Naive thymus-derived CD8-positive, alpha-beta T cell (primary cell): ENCODE measurements around the gene MCM3AP. TPM values are rescaled to one million over a fixed set of nuclear protein-coding genes. Genes with fewer than 3 reads are reported as not detected.
A peak's percentile ranks its signal among the peaks of the same experiment; 100 is the strongest.
"Not testable (repeated sequence)": the region's sequence is repeated elsewhere in the genome, so short reads cannot be mapped to it uniquely, and the experiment has no call there.

Experiments
- ATAC-seq, 2 donors: fragments of 150-1000 bp; cut with Tn5 transposase in 1 of 2; sonication (Bioruptor Pico), chemical (Tn5 transposase) in 1 of 2; 1 replicate in 1 of 2; 2 replicates in 1 of 2; pipeline ENCODE4 v1.10.0; 2021; ENCODE audit warnings: mild to moderate bottlenecking in 2 of 2, moderate library complexity in 2 of 2
- POLR2A ChIA-PET: fragments of 350-600 bp; sonication (Branson Sonifier 250); formaldehyde crosslinking; loops from one replicate; lab custom pipeline; 2021; ENCODE audit warnings: antibody characterized with exemption; lab: Charles Lee
- DNase-seq, 10 donors: peaks; one replicate each; pipeline versions ENCODE4 v3.0.0 to v3.0.0-alpha.2; 2020 to 2022
- H3K27ac Mint-ChIP-seq, 10 donors: one replicate each; pipeline ENCODE4 v1.8.0; 2020 to 2022; ENCODE audit warnings: mild to moderate bottlenecking in 10 of 10, mixed read lengths in 10 of 10, moderate library complexity in 4 of 10, inconsistent platforms in 1 of 10
- H3K27me3 Mint-ChIP-seq, 5 donors: one replicate each; pipeline ENCODE4 v1.8.0; 2021 to 2022; ENCODE audit warnings: mixed read lengths in 5 of 5
- H3K36me3 Mint-ChIP-seq, 3 donors: one replicate each; pipeline ENCODE4 v1.8.0; 2020 to 2022; ENCODE audit warnings: mixed read lengths in 3 of 3, mild to moderate bottlenecking in 2 of 3, inconsistent platforms in 1 of 3
- H3K4me1 Mint-ChIP-seq, 4 donors: one replicate each; pipeline ENCODE4 v1.8.0; 2021 to 2022; ENCODE audit warnings: mixed read lengths in 4 of 4
- H3K4me3 Mint-ChIP-seq, 10 donors: one replicate each; pipeline ENCODE4 v1.8.0; 2020 to 2022; ENCODE audit warnings: mild to moderate bottlenecking in 10 of 10, mixed read lengths in 10 of 10, moderate library complexity in 6 of 10, inconsistent platforms in 1 of 10
- H3K9me3 Mint-ChIP-seq, 9 donors: one replicate each; pipeline ENCODE4 v1.8.0; 2020 to 2022; ENCODE audit warnings: mixed read lengths in 9 of 9, mild to moderate bottlenecking in 3 of 9, inconsistent platforms in 1 of 9, moderate library complexity in 1 of 9
- polyA plus RNA-seq, 3 donors: library from polyadenylated mRNA; unstranded; fragments of 300-500 nt; fragmentation: Illumina TruSeq; gene quantifications; one replicate each; pipeline ENCODE4 v1.2.3, GENCODE V29; 2021
- total RNA-seq, 8 experiments: library from RNA in 2 of 8; stranded (reverse) in 2 of 8; gene quantifications; one replicate each; pipeline ENCODE4 v1.2.3 and lab custom pipeline; 2021 to 2026

MCM3AP gene
- total and polyA plus RNA-seq, 5 experiments from 2014 or later: 40.5 to 187 (median 61.0) TPM

DNA sequence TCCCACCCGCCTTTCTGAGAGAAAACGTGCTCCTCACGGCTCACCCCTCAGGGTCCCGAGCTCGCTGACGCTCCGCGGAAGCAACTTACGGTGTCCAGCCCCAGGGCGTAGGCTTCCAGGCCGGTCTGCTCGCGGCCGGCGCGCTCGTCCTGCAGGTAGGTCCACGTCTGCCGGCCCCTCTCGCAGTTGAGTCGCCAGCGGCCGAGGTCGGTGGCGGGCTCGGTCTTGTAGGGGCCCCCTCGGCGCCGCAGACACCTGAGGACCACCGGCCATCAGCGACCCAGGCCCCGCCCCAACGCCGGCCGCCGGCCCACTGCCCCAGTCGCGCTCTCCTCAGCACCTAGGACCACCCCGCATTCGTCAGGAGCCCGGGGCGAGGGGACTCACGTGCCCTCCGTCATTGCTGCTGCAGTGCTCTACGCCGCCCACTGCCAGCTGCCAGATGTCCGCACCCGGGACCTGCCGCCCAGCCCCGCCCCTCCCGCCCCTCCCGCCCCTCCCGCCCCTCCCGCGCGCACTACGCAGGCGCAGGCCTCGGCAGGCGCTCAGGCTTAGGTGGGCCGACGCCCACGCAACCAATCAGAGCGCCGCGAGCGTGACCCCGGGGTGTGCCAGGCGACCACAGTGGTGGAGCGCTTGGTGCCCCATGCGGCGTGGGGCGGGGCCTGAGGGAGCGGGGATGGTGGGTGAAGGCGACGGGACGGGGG, 56.9 kb downstream of the MCM3AP start, which contains the start of gene LSS:
Gene LSS, minus strand, starts transcription at position 430 of the 707 bp plus-strand sequence. Its CDS starts 29 bp downstream, at position 401.
- H3K4me1 Mint-ChIP-seq: peaks cover 36 to 59% (median 54%) of the 10 kb centered on the region in 4 donors
- H3K4me3 Mint-ChIP-seq: peak within 1 kb of the TSS; percentile 77 to 99 (median 95)
- H3K36me3 Mint-ChIP-seq: peaks cover 11 to 22% (median 13%) of the 10 kb centered on the region in 3 donors
- POLR2A ChIA-PET: interaction anchor here (0.6 kb wide), 1 partner anchor 41 kb away, joined by 3 read pairs; no protein-coding TSS in a partner anchor
- peak within 1 kb of the TSS; percentile 88 to 99 (median 97) for H3K27ac Mint-ChIP-seq
- DNase-seq: peak; percentile 90 to 100 (median 98)
- H3K9me3 Mint-ChIP-seq: peaks cover 0 to 6% (median 0%) of the 10 kb centered on the region in 9 donors
- no peaks in the 10 kb centered on the region for H3K27me3 Mint-ChIP-seq
- peak; percentile 94 to 98 for ATAC-seq

DNA sequence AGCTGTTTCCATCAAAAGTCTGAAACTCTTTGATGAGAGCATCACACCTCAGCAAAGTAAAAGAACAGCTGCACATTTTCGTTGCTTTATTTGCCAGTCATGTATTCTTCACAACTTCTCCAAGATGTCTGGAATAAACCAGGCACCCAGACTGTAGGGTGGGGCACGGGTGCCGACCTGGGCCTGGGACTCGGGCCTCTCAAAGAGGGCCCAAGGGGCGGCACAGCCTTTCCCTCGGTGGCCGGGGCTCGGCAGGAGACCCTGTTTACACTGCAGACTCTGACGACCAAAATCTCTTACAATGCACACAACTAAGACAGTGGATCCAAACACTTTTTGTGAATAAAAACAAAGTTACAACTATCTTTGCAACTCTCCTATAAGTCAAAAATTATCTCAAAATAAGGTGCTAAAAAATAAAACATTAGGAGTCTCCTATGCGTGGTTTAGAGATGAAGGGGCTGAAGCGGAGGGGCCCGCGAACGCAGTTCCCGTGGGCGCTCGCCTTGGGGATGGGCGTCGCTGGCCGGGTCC, 57.5 kb downstream of the MCM3AP start:
- Mint-ChIP-seq H3K27me3 (no peaks in the 10 kb centered on the region), H3K9me3 (peaks cover 0 to 6% (median 0%) of the 10 kb centered on the region in 9 donors), H3K36me3 (peaks cover 8 to 15% (median 12%) of the 10 kb centered on the region in 3 donors), H3K27ac (peak overlapping the region; percentile 25 to 89 (median 78)), H3K4me1 (peaks cover 36 to 55% (median 51%) of the 10 kb centered on the region in 4 donors), H3K4me3 (peak overlapping the region; percentile 77 to 88 (median 84))
- ATAC-seq (no peak), DNase-seq (peak in 4 of 10 donors; percentile 20 to 54 (median 25))
- POLR2A ChIA-PET: interaction anchor here (0.6 kb wide), 1 partner anchor 40 kb away, joined by 3 read pairs; no protein-coding TSS in a partner anchor

- H3K4me3 Mint-ChIP-seq: peak overlapping the region; percentile 77 to 88 (median 84)
- H3K27ac Mint-ChIP-seq: peak overlapping the region; percentile 23 to 88 (median 78)
- peaks cover 0 to 6% (median 0%) of the 10 kb centered on the region in 9 donors for H3K9me3 Mint-ChIP-seq
- DNase-seq (peak in 1 of 10 donors; percentile 52), ATAC-seq (no peak)
- H3K36me3 Mint-ChIP-seq: peaks cover 6 to 13% (median 9%) of the 10 kb centered on the region in 3 donors
- POLR2A ChIA-PET: no interaction called here
- peaks cover 34 to 55% (median 51%) of the 10 kb centered on the region in 4 donors for H3K4me1 Mint-ChIP-seq
- no peaks in the 10 kb centered on the region for H3K27me3 Mint-ChIP-seq
These were observed 58.4 kb downstream of the MCM3AP start for GRCh38 chr21:46226920-46227599.

- POLR2A ChIA-PET: no interaction called here
- Mint-ChIP-seq H3K4me3 (peak overlapping the region in 2 of 10 donors; percentile 30 to 77), H3K36me3 (peaks cover 1 to 18% (median 1%) of the 10 kb centered on the region in 3 donors), H3K27ac (peak overlapping the region in 1 of 10 donors; percentile 67), H3K9me3 (peaks cover 0 to 2% (median 0%) of the 10 kb centered on the region in 9 donors), H3K4me1 (peaks cover 30 to 49% (median 44%) of the 10 kb centered on the region in 4 donors), H3K27me3 (no peaks in the 10 kb centered on the region)
- ATAC-seq (no peak), DNase-seq (peak in 1 of 10 donors; percentile 14)
These were observed 59.3 kb downstream of the MCM3AP start for GRCh38 chr21:46226146-46226545.

- POLR2A ChIA-PET: interaction anchor here (0.6 kb wide), 1 partner anchor 35 kb away, joined by 4 read pairs; no protein-coding TSS in a partner anchor
- H3K4me3 Mint-ChIP-seq, H3K27ac Mint-ChIP-seq, H3K27me3 Mint-ChIP-seq, DNase-seq, H3K9me3 Mint-ChIP-seq, ATAC-seq: not testable (repeated sequence)
- H3K4me1 Mint-ChIP-seq: peaks cover 24 to 31% (median 29%) of the 10 kb centered on the region in 4 donors
- peaks cover 4 to 36% (median 4%) of the 10 kb centered on the region in 3 donors for H3K36me3 Mint-ChIP-seq
These were observed 61.8 kb downstream of the MCM3AP start for GRCh38 chr21:46223661-46224060.

DNA sequence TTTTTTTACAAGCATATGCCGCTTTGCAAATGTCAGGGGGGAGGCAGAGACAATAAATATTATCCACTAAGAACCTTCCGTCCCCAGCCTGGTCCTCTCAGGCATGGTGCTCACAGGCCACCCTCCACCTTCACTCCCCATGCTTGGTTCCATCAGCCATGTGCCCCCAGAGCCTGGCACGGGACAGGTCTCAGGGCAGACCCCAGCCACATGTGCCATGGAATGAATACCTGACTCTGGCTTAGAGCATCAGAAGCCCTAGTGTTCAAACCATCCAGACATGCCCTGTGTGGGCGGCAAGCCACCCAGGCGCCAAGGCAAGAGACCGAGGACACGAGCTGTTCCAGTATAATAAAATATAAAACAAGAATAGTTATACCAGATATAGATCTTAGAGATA, 62.2 kb downstream of the MCM3AP start:
- DNase-seq (no peak), ATAC-seq (no peak)
- Mint-ChIP-seq H3K4me1 (peaks cover 24 to 31% (median 29%) of the 10 kb centered on the region in 4 donors), H3K36me3 (peaks cover 4 to 36% (median 4%) of the 10 kb centered on the region in 3 donors), H3K27ac (no peak overlapping the region), H3K9me3 (no peaks in the 10 kb centered on the region), H3K4me3 (no peak overlapping the region), H3K27me3 (no peaks in the 10 kb centered on the region)
- POLR2A ChIA-PET: interaction anchor here (0.6 kb wide), 1 partner anchor 36 kb away, joined by 4 read pairs; no protein-coding TSS in a partner anchor

DNA sequence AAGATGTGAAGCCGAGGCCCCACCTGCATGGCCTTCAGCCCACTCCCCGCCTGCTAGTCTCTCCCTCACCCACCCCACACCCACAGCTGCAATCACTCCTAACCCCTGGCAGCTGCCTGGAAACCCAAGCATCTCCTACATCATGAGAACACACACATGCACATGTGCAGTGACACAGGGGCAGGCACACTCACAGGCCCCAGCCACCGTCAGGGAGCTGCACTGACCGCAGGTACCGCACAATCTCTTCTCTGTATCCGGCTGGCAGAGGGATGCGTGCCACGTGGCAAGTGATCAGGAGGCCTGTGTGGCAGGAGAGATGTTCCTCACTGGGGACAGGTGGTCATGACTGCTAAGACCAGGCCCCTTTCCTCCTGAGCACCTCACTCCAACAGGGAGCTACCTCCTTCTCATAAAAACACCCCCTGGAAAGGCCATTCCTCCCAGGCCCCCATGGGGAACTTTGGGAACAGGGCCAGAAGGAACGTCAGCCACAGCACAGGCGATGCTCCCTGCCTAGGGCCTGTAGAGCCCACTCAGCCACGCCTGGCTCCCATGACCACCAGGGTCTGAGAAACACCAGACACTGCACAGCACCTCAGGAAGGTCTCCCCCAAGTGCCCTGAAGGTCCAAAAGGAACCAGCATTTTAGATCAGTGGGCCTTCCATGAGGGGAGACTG, 62.8 kb downstream of the MCM3AP start:
- Mint-ChIP-seq H3K9me3 (no peaks in the 10 kb centered on the region), H3K4me1 (peaks cover 19 to 27% (median 24%) of the 10 kb centered on the region in 4 donors), H3K27ac (no peak overlapping the region), H3K36me3 (peaks cover 4 to 36% (median 4%) of the 10 kb centered on the region in 3 donors), H3K4me3 (no peak overlapping the region), H3K27me3 (no peaks in the 10 kb centered on the region)
- ATAC-seq (no peak), DNase-seq (peak in 1 of 10 donors; percentile 18)
- POLR2A ChIA-PET: no interaction called here

- Mint-ChIP-seq H3K36me3 (peaks cover 4 to 36% (median 4%) of the 10 kb centered on the region in 3 donors), H3K27me3 (no peaks in the 10 kb centered on the region), H3K27ac (peak overlapping the region in 1 of 10 donors; percentile 40), H3K4me3 (no peak overlapping the region), H3K9me3 (no peaks in the 10 kb centered on the region), H3K4me1 (peaks cover 12 to 20% (median 17%) of the 10 kb centered on the region in 4 donors)
- POLR2A ChIA-PET: no interaction called here
- DNase-seq (no peak), ATAC-seq (no peak)
These were observed 63.6 kb downstream of the MCM3AP start for GRCh38 chr21:46221664-46222435.

DNA sequence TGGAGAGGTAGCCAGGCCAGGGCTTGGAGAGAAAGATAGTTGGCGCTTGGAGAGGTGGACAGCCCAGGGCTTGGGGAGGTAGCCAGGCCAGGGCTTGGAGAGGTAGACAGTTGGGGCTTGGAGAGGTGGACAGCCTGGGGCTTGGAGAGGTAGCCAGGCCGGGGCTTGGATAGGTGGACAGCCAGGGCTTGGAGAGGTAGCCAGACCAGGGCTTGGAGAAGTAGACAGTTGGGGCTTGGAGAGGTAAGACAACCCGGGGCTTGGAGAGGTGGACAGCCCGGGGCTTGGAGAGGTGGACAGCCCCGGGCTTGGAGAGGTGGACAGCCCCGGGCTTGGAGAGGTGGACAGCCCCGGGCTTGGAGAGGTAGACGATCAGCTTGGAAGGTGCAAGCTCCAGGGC, 64.6 kb downstream of the MCM3AP start:
- DNase-seq: no peak

GRCh38 chr21:46220275-46220810, 65.1 kb downstream of the MCM3AP start:
- H3K9me3 Mint-ChIP-seq: no peaks in the 10 kb centered on the region
- ATAC-seq (no peak), DNase-seq (no peak)
- H3K4me1 Mint-ChIP-seq: peaks cover 0 to 5% (median 2%) of the 10 kb centered on the region in 4 donors
- no peaks in the 10 kb centered on the region for H3K27me3 Mint-ChIP-seq
- H3K27ac Mint-ChIP-seq: peak overlapping the region in 1 of 10 donors; percentile 23
- H3K4me3 Mint-ChIP-seq: no peak overlapping the region
- POLR2A ChIA-PET: no interaction called here
- peaks cover 4 to 38% (median 4%) of the 10 kb centered on the region in 3 donors for H3K36me3 Mint-ChIP-seq

More for the DNA sequence above, 64.6 kb downstream of the MCM3AP start:
- POLR2A ChIA-PET: no interaction called here
- no peaks in the 10 kb centered on the region for H3K9me3 Mint-ChIP-seq
- no peak overlapping the region for H3K4me3 Mint-ChIP-seq
- H3K27me3 Mint-ChIP-seq: no peaks in the 10 kb centered on the region
- H3K4me1 Mint-ChIP-seq: peaks cover 4 to 10% (median 7%) of the 10 kb centered on the region in 4 donors
- peak overlapping the region in 1 of 10 donors; percentile 23 for H3K27ac Mint-ChIP-seq
- no peak for ATAC-seq
- peaks cover 4 to 38% (median 4%) of the 10 kb centered on the region in 3 donors for H3K36me3 Mint-ChIP-seq
